T-helper 17 cell (primary cell): ENCODE measurements around the gene CYP27A1. TPM values are rescaled to one million over a fixed set of nuclear protein-coding genes. Genes with fewer than 3 reads are reported as not detected.
A peak's percentile ranks its signal among the peaks of the same experiment; 100 is the strongest.

Experiments
- ATAC-seq: fragments of 150-1000 bp; cut with Tn5 transposase; 2 replicates; pipeline ENCODE4 v1.10.0; 2021; ENCODE audit warnings: mild to moderate bottlenecking, moderate library complexity
- DNase-seq, 3 donors: peaks; one replicate each; pipeline versions ENCODE4 v3.0.0 to v3.0.0-alpha.2; 2020 to 2021
- H3K9me3 ChIP-seq: one replicate; pipeline ENCODE4 v1.7.0; 2013; ENCODE audit warnings: low read length, mild to moderate bottlenecking; ENCODE audit not compliant: control insufficient read depth, poor library complexity, severe bottlenecking
- H3K27ac Mint-ChIP-seq: one replicate; pipeline ENCODE4 v1.8.0; 2022; ENCODE audit warnings: mild to moderate bottlenecking, moderate library complexity, mixed read lengths
- H3K27me3 Mint-ChIP-seq: one replicate; pipeline ENCODE4 v1.8.0; 2022; ENCODE audit warnings: mixed read lengths
- H3K36me3 Mint-ChIP-seq: one replicate; pipeline ENCODE4 v1.8.0; 2022; ENCODE audit warnings: low read depth, mixed read lengths
- H3K4me1 Mint-ChIP-seq: one replicate; pipeline ENCODE4 v1.8.0; 2022; ENCODE audit warnings: mild to moderate bottlenecking, mixed read lengths
- H3K4me3 Mint-ChIP-seq: one replicate; pipeline ENCODE4 v1.8.0; 2022; ENCODE audit warnings: mild to moderate bottlenecking, moderate library complexity, mixed read lengths
- total RNA-seq, 4 donors: library from RNA in 2 of 4; stranded (reverse) in 2 of 4; gene quantifications; one replicate each; pipeline ENCODE4 v1.2.3 and lab custom pipeline; 2022 to 2026

Gene CYP27A1
- under 1 TPM; 0.39 to 0.52 TPM for total RNA-seq
- 0.12 to 0.15 reads per million in 2 donors for total RNA-seq (lab: John Stamatoyannopoulos, UW)

GRCh38 chr2:218781691-218782527 lies at the start of gene CYP27A1:
Gene CYP27A1 (plus strand): TSS chr2:218782147. CDS start chr2:218782183, 36 bp downstream.
- no peak for ATAC-seq

GRCh38 chr2:218732761-218733158 lies 49.2 kb upstream of the CYP27A1 start:
- Mint-ChIP-seq H3K27me3 (no peaks in the 10 kb centered on the region), H3K4me3 (peak overlapping the region; percentile 25), H3K27ac (peak overlapping the region; percentile 27), H3K36me3 (peaks cover 7% of the 10 kb centered on the region), H3K4me1 (peaks cover 23% of the 10 kb centered on the region)
- H3K9me3 ChIP-seq = no peaks in the 10 kb centered on the region
- DNase-seq (no peak), ATAC-seq (no peak)

More at GRCh38 chr2:218781691-218782527, at the start of gene CYP27A1:
- H3K4me1 Mint-ChIP-seq = peaks cover 6% of the 10 kb centered on the region
- DNase-seq = no peak
- H3K27me3 Mint-ChIP-seq = peaks cover 56% of the 10 kb centered on the region
- H3K27ac Mint-ChIP-seq = no peak within 1 kb of the TSS
- H3K4me3 Mint-ChIP-seq = peak within 1 kb of the TSS; percentile 19
- peaks cover 16% of the 10 kb centered on the region for H3K36me3 Mint-ChIP-seq
- no peaks in the 10 kb centered on the region for H3K9me3 ChIP-seq

GRCh38 chr2:218733171-218734021 lies 48.6 kb upstream of the CYP27A1 start:
- Mint-ChIP-seq H3K27me3 (no peaks in the 10 kb centered on the region), H3K36me3 (peaks cover 11% of the 10 kb centered on the region), H3K4me3 (no peak overlapping the region), H3K4me1 (peaks cover 23% of the 10 kb centered on the region), H3K27ac (peak overlapping the region; percentile 27)
- H3K9me3 ChIP-seq = no peaks in the 10 kb centered on the region
- DNase-seq (no peak), ATAC-seq (peak; percentile 90)

GRCh38 chr2:218734190-218734975 lies 47.6 kb upstream of the CYP27A1 start:
- H3K4me3 Mint-ChIP-seq = no peak overlapping the region

DNA sequence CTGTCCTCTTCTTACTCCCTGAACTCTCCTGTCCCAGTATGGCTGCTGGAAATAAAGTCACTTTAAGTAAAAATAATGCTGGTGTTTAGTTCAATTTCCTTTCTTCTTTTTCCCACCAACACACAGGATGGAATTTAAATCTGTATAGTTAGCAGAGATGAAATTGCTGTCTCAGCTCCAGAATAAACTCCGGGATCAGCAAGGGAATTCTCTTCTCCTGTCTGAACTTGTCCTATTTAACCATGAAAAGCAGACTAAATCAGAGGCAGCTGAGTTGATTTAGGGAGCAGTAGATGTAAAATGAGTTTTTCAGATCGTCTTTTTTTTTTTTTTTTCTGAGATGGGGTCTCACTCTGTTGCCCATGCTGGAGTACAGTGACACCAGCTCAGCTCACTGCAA lies 45.4 kb upstream of the CYP27A1 start:
- peaks cover 15% of the 10 kb centered on the region for H3K36me3 Mint-ChIP-seq
- H3K9me3 ChIP-seq = no peaks in the 10 kb centered on the region

More at GRCh38 chr2:218734190-218734975, 47.6 kb upstream of the CYP27A1 start:
- Mint-ChIP-seq H3K27me3 (no peaks in the 10 kb centered on the region), H3K36me3 (peaks cover 11% of the 10 kb centered on the region), H3K27ac (peak overlapping the region; percentile 27), H3K4me1 (peaks cover 23% of the 10 kb centered on the region)
- ATAC-seq (no peak), DNase-seq (no peak)
- no peaks in the 10 kb centered on the region for H3K9me3 ChIP-seq

GRCh38 chr2:218743068-218743467 lies 38.9 kb upstream of the CYP27A1 start:
- H3K27ac Mint-ChIP-seq = no peak overlapping the region
- H3K4me1 Mint-ChIP-seq = no peaks in the 10 kb centered on the region
- no peak for ATAC-seq
- H3K27me3 Mint-ChIP-seq = no peaks in the 10 kb centered on the region
- H3K9me3 ChIP-seq = no peaks in the 10 kb centered on the region
- no peak overlapping the region for H3K4me3 Mint-ChIP-seq
- peaks cover 17% of the 10 kb centered on the region for H3K36me3 Mint-ChIP-seq
- DNase-seq = no peak

More for the DNA sequence above, 45.4 kb upstream of the CYP27A1 start:
- ATAC-seq (no peak), DNase-seq (no peak)
- Mint-ChIP-seq H3K27ac (no peak overlapping the region), H3K27me3 (no peaks in the 10 kb centered on the region), H3K4me3 (no peak overlapping the region), H3K4me1 (peaks cover 23% of the 10 kb centered on the region)

DNA sequence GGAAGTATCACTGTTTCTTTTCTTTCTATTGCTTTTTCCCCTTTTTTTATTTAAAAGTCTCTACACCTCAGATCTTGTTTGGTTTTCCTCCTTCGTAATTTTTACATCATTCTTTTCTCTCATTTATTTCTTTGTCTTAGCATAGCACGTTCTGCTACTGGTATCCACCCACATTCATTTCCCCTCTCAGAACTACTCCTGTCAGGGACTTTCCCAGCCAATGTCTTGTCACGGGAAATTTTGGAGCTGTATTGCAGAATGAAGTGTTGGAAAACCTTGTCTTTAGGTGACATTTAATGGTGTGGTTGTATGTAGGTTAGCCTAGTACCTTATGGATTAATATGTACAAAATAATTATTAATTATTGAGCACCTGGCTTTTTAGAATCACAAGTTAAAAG lies 37.3 kb upstream of the CYP27A1 start:
- H3K4me1 Mint-ChIP-seq = no peaks in the 10 kb centered on the region
- peaks cover 14% of the 10 kb centered on the region for H3K36me3 Mint-ChIP-seq
- DNase-seq (no peak), ATAC-seq (no peak)
- no peak overlapping the region for H3K4me3 Mint-ChIP-seq
- H3K27me3 Mint-ChIP-seq = no peaks in the 10 kb centered on the region
- H3K9me3 ChIP-seq = no peaks in the 10 kb centered on the region
- H3K27ac Mint-ChIP-seq = peak overlapping the region; percentile 88

DNA sequence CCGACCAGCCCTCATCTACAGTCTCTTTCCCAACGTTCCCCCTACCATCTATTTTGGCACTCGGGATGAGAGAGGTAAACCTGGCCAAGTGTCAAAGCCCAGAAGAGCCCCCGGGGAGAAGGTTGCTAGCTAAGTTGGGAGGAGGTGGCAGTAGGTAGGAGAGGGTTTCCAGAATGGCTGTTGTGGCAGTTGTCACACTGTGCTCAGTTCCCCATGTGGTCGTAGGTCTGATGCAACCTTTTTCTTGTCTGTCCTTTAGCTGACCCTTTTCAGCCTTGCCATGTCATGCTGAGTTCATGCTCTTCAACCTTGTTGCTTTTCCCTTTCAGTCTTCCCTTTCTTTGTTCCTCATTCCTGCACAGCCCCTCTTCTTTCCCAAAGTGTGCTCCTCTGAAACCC lies 36.8 kb upstream of the CYP27A1 start:
- no peaks in the 10 kb centered on the region for H3K27me3 Mint-ChIP-seq
- peak; percentile 42 for ATAC-seq
- H3K36me3 Mint-ChIP-seq = peaks cover 10% of the 10 kb centered on the region
- H3K4me1 Mint-ChIP-seq = no peaks in the 10 kb centered on the region
- no peak for DNase-seq
- H3K27ac Mint-ChIP-seq = peak overlapping the region; percentile 88
- no peaks in the 10 kb centered on the region for H3K9me3 ChIP-seq
- H3K4me3 Mint-ChIP-seq = no peak overlapping the region

- ATAC-seq (no peak), DNase-seq (no peak)
- no peaks in the 10 kb centered on the region for H3K9me3 ChIP-seq
- Mint-ChIP-seq H3K36me3 (peaks cover 14% of the 10 kb centered on the region), H3K27me3 (no peaks in the 10 kb centered on the region), H3K4me1 (no peaks in the 10 kb centered on the region), H3K4me3 (no peak overlapping the region), H3K27ac (peak overlapping the region; percentile 88)
Observed at GRCh38 chr2:218745559-218746469, 36.1 kb upstream of the CYP27A1 start.

- Mint-ChIP-seq H3K4me3 (no peak overlapping the region), H3K27me3 (no peaks in the 10 kb centered on the region), H3K27ac (no peak overlapping the region), H3K4me1 (no peaks in the 10 kb centered on the region), H3K36me3 (peaks cover 14% of the 10 kb centered on the region)
- DNase-seq (no peak), ATAC-seq (no peak)
- no peaks in the 10 kb centered on the region for H3K9me3 ChIP-seq
Observed at GRCh38 chr2:218746470-218746795, 35.5 kb upstream of the CYP27A1 start.

- no peak overlapping the region for H3K4me3 Mint-ChIP-seq
- no peak for ATAC-seq
- H3K27me3 Mint-ChIP-seq = no peaks in the 10 kb centered on the region
- H3K4me1 Mint-ChIP-seq = no peaks in the 10 kb centered on the region
- H3K27ac Mint-ChIP-seq = no peak overlapping the region
- no peak for DNase-seq
- H3K9me3 ChIP-seq = no peaks in the 10 kb centered on the region
- peaks cover 14% of the 10 kb centered on the region for H3K36me3 Mint-ChIP-seq
Observed at GRCh38 chr2:218746960-218747359, 35.0 kb upstream of the CYP27A1 start.
